Measurements from ENCODE around the gene SERTAD4. TPM values are rescaled to one million over a fixed set of nuclear protein-coding genes. Genes with fewer than 3 reads are reported as not detected.

SERTAD4 gene
- total and polyA plus RNA-seq, 2 experiments from 2014 or later: 1.3 to 1.6 TPM

DNA sequence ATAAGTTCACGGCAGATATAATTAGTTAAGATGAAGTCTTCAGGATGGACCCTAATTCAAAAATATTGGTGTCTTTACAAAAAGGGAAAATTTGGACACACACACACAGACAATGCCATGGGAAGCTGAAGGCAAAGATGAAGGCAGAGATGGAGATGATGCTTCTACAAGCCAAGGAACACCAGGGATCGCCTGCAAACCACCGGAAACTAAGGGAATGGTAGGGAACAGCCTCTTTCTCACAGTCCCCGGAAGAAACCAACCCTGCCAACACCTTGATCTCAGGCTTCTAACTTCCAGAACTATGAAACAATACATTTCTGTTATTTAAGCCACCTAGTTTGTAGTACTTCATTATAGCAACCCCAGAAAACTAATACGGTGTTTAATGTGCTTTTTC lies 15.1 kb upstream of the SERTAD4 start:
- TF ChIP-seq STAT1 (IDR thresholded peaks at IDR 0.05; ENCODE audit: unreplicated experiment): no peak
- TF ChIP-seq, protein P1, sequence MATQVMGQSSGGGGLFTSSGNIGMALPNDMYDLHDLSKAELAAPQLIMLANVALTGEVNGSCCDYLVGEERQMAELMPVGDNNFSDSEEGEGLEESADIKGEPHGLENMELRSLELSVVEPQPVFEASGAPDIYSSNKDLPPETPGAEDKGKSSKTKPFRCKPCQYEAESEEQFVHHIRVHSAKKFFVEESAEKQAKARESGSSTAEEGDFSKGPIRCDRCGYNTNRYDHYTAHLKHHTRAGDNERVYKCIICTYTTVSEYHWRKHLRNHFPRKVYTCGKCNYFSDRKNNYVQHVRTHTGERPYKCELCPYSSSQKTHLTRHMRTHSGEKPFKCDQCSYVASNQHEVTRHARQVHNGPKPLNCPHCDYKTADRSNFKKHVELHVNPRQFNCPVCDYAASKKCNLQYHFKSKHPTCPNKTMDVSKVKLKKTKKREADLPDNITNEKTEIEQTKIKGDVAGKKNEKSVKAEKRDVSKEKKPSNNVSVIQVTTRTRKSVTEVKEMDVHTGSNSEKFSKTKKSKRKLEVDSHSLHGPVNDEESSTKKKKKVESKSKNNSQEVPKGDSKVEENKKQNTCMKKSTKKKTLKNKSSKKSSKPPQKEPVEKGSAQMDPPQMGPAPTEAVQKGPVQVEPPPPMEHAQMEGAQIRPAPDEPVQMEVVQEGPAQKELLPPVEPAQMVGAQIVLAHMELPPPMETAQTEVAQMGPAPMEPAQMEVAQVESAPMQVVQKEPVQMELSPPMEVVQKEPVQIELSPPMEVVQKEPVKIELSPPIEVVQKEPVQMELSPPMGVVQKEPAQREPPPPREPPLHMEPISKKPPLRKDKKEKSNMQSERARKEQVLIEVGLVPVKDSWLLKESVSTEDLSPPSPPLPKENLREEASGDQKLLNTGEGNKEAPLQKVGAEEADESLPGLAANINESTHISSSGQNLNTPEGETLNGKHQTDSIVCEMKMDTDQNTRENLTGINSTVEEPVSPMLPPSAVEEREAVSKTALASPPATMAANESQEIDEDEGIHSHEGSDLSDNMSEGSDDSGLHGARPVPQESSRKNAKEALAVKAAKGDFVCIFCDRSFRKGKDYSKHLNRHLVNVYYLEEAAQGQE (IDR thresholded peaks at IDR 0.05; ENCODE audit: unreplicated experiment): no peak
- TF ChIP-seq JUNB (IDR thresholded peaks at IDR 0.05; ENCODE audit: unreplicated experiment): peak; percentile 77
- no peak for TF ChIP-seq CREB1 (CRISPR knock-in tag; IDR thresholded peaks at IDR 0.05; ENCODE audit: low read depth)
- TF ChIP-seq, protein P2, sequence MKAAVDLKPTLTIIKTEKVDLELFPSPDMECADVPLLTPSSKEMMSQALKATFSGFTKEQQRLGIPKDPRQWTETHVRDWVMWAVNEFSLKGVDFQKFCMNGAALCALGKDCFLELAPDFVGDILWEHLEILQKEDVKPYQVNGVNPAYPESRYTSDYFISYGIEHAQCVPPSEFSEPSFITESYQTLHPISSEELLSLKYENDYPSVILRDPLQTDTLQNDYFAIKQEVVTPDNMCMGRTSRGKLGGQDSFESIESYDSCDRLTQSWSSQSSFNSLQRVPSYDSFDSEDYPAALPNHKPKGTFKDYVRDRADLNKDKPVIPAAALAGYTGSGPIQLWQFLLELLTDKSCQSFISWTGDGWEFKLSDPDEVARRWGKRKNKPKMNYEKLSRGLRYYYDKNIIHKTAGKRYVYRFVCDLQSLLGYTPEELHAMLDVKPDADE (IDR thresholded peaks at IDR 0.05): no peak
- Histone ChIP-seq H3K4me1 (ENCODE audit: insufficient read depth) (peaks cover 9% of the 10 kb centered on the region), H2AFZ (no peak overlapping the region), H3K36me3 (ENCODE audit: insufficient read depth) (no peaks in the 10 kb centered on the region), H3K4me2 (no peak overlapping the region), H3K9me2 (ENCODE audit: insufficient read depth) (no peaks in the 10 kb centered on the region), H3K27me3 (ENCODE audit: insufficient read depth) (no peaks in the 10 kb centered on the region), H3K27ac (ENCODE audit: low read depth) (no peak overlapping the region), H3K79me2 (replicated peaks; ENCODE audit: insufficient read depth) (no peaks in the 10 kb centered on the region), H3F3A (replicated peaks; ENCODE audit: low read depth) (no peaks in the 10 kb centered on the region), H3K4me3 (no peak overlapping the region), H4K20me1 (replicated peaks; ENCODE audit: insufficient read depth) (no peaks in the 10 kb centered on the region)
- Mint-ChIP-seq H3K4me1 (peaks cover 12% of the 10 kb centered on the region), H3K9me3 (no peaks in the 10 kb centered on the region), H3K27ac (no peak overlapping the region), H3K27me3 (ENCODE audit: insufficient read depth, low read depth, poor library complexity) (no peaks in the 10 kb centered on the region), H3K36me3 (ENCODE audit: low read depth) (no peaks in the 10 kb centered on the region), H3K4me3 (no peak overlapping the region)
- DNase-seq (ENCODE audit: low spot score): no peak
- no peak for ATAC-seq

DNA sequence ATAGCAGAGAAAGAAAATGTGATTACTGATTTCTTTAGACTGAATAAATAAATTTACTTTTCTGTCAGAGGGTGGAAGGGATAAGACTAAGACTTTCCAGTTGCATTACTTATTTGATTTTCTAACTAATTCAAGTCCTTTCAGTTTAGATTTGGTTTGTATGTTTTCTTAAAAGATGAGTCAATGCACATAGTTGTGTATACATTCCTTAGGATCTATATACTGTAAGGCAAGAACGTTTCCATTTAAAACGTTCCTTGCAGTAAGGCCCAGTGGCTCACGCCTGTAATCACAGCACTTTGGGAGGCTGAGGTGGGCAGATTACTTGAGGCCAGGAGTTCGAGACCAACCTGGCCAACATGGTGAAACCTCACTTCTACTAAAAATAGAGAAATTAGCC lies 14.5 kb upstream of the SERTAD4 start:
- no peaks in the 10 kb centered on the region for H3K27me3 Mint-ChIP-seq (ENCODE audit: insufficient read depth, low read depth, poor library complexity)
- DNase-seq (ENCODE audit: low spot score): no peak
- H3K4me1 Mint-ChIP-seq: peaks cover 18% of the 10 kb centered on the region
- Histone ChIP-seq H3K4me3 (no peak overlapping the region), H3K9me2 (ENCODE audit: insufficient read depth) (no peaks in the 10 kb centered on the region), H3K4me1 (ENCODE audit: insufficient read depth) (peaks cover 8% of the 10 kb centered on the region), H3F3A (replicated peaks; ENCODE audit: low read depth) (no peaks in the 10 kb centered on the region), H2AFZ (no peak overlapping the region), H4K20me1 (replicated peaks; ENCODE audit: insufficient read depth) (no peaks in the 10 kb centered on the region), H3K27ac (ENCODE audit: low read depth) (no peak overlapping the region), H3K4me2 (no peak overlapping the region), H3K27me3 (ENCODE audit: insufficient read depth) (no peaks in the 10 kb centered on the region), H3K36me3 (ENCODE audit: insufficient read depth) (no peaks in the 10 kb centered on the region), H3K79me2 (replicated peaks; ENCODE audit: insufficient read depth) (no peaks in the 10 kb centered on the region)
- H3K36me3 Mint-ChIP-seq (ENCODE audit: low read depth): no peaks in the 10 kb centered on the region
- H3K9me3 Mint-ChIP-seq: no peaks in the 10 kb centered on the region
- no peak for ATAC-seq
- H3K27ac Mint-ChIP-seq: no peak overlapping the region
- no peak overlapping the region for H3K4me3 Mint-ChIP-seq
- no peak for TF ChIP-seq ZNF462 (CRISPR knock-in tag; IDR thresholded peaks at IDR 0.05)
- TF ChIP-seq POLR2AphosphoS5 (IDR thresholded peaks at IDR 0.05; ENCODE audit: low read depth): no peak
- no peak for TF ChIP-seq ZNF331 (CRISPR knock-in tag; IDR thresholded peaks at IDR 0.05; ENCODE audit: low read depth)
- no peak for TF ChIP-seq EZH2phosphoT487 (IDR thresholded peaks at IDR 0.05; ENCODE audit: unreplicated experiment)
- TF ChIP-seq ZNF114 (CRISPR knock-in tag; IDR thresholded peaks at IDR 0.05): no peak
- TF ChIP-seq JUNB (IDR thresholded peaks at IDR 0.05; ENCODE audit: unreplicated experiment): no peak
